ENCODE results near the gene RRAS. TPM values are rescaled to one million over a fixed set of nuclear protein-coding genes. Genes with fewer than 3 reads are reported as not detected.

The RRAS gene
- total and polyA plus RNA-seq, 4 donors: 4.1 to 18.5 (median 11.1) TPM

- TF ChIP-seq CTCF (IDR thresholded peaks at IDR 0.05; ENCODE audit: low read depth, low read length, missing input control): no peak
- no peak for TF ChIP-seq TAF1 (conservative IDR thresholded peaks at IDR 0.05)
- peak in 1 of 2 donors; percentile 6 for TF ChIP-seq JUND (IDR thresholded peaks at IDR 0.05)
- TF ChIP-seq YY1 (IDR thresholded peaks at IDR 0.05): no peak
- no peak for TF ChIP-seq GABPA (IDR thresholded peaks at IDR 0.05 in 1 of 2, conservative IDR thresholded peaks at IDR 0.05 in 1 of 2)
- peak in 1 of 2 donors; percentile 25 for TF ChIP-seq RXRA (IDR thresholded peaks at IDR 0.05)
- no peak for TF ChIP-seq FOXA2 (IDR thresholded peaks at IDR 0.05)
- TF ChIP-seq ZBTB33 (IDR thresholded peaks at IDR 0.05): no peak
- no peak for TF ChIP-seq NR2F2 (IDR thresholded peaks at IDR 0.05)
These were observed 37.4 kb upstream of the RRAS start, which contains the start of gene PRMT1 (continued) for GRCh38 chr19:49677231-49677900.

- H3K27me3 ChIP-seq (ENCODE audit: control insufficient read depth in 4 of 4, insufficient read depth in 4 of 4, low read length in 3 of 4): no peaks in the 10 kb centered on the region
- under 1% methylated on average over 34 of the region's 34 CpGs for WGBS
- peak overlapping the region; percentile 91 to 93 for H3K27ac ChIP-seq (ENCODE audit: low read depth in 1 of 2, low read length in 2 of 2)
- peak overlapping the region; percentile 74 to 94 (median 85) for H3K4me3 ChIP-seq (ENCODE audit: low read depth in 1 of 3, low read length in 3 of 3)
- TF ChIP-seq JUND (IDR thresholded peaks at IDR 0.05) (peak; percentile 11 to 48), RAD21 (IDR thresholded peaks at IDR 0.05) (no peak), TAF1 (conservative IDR thresholded peaks at IDR 0.05) (no peak), NR2F2 (IDR thresholded peaks at IDR 0.05) (no peak), MAX (IDR thresholded peaks at IDR 0.05) (no peak), SP1 (IDR thresholded peaks at IDR 0.05) (peak; percentile 96), HNF4A (conservative IDR thresholded peaks at IDR 0.05) (peak in 1 of 2 donors; percentile 65), EGR1 (IDR thresholded peaks at IDR 0.05; ENCODE audit: low read depth in 2 of 2) (peak; percentile 93 to 95), RXRA (IDR thresholded peaks at IDR 0.05) (peak in 1 of 2 donors; percentile 67), ZBTB33 (IDR thresholded peaks at IDR 0.05) (peak; percentile 39), HNF4G (IDR thresholded peaks at IDR 0.05) (no peak), GABPA (IDR thresholded peaks at IDR 0.05 in 1 of 2, conservative IDR thresholded peaks at IDR 0.05 in 1 of 2) (peak; percentile 58 to 86), REST (IDR thresholded peaks at IDR 0.05) (peak; percentile 44), FOXA1 (IDR thresholded peaks at IDR 0.05) (no peak), FOXA2 (IDR thresholded peaks at IDR 0.05) (no peak), YY1 (IDR thresholded peaks at IDR 0.05) (peak; percentile 88)
- peak overlapping the region; percentile 73 to 82 for H3K9ac ChIP-seq (ENCODE audit: low read depth in 1 of 2, low read length in 2 of 2)
- no peaks in the 10 kb centered on the region for H3K9me3 ChIP-seq (ENCODE audit: control insufficient read depth in 4 of 4, low read length in 3 of 4)
- peak; percentile 99 for DNase-seq (ENCODE audit: low spot score)
- H3K4me1 ChIP-seq (ENCODE audit: control insufficient read depth in 4 of 4, insufficient read depth in 4 of 4, low read length in 3 of 4): peaks cover 2 to 42% (median 24%) of the 10 kb centered on the region in 4 donors
- H3K36me3 ChIP-seq (ENCODE audit: control insufficient read depth in 4 of 4, insufficient read depth in 3 of 4, low read depth in 1 of 4, low read length in 3 of 4): peaks cover 0 to 2% (median 2%) of the 10 kb centered on the region in 4 donors
These were observed 36.9 kb upstream of the RRAS start for GRCh38 chr19:49676784-49677230.

Measured in liver (tissue), 9 donors.